Lower leg skin (tissue), 4 donors: ENCODE results near the gene ETFDH. TPM values are rescaled to one million over a fixed set of nuclear protein-coding genes. Genes with fewer than 3 reads are reported as not detected.
A peak's percentile ranks its signal among the peaks of the same experiment; 100 is the strongest.
"Not testable (repeated sequence)": the region's sequence is repeated elsewhere in the genome, so short reads cannot be mapped to it uniquely, and the experiment has no call there.

Experiments
- DNase-seq, 2 donors: peaks; one replicate each; pipeline ENCODE4 v3.0.0-alpha.2; 2019; ENCODE audit warnings: low spot score in 2 of 2
- H3K4me3 ChIP-seq: fragments of 200-600 bp; sonication (generic); 2 replicates; pipeline ENCODE4 v1.5.1; 2017; ENCODE audit warnings: mild to moderate bottlenecking, low read depth; ENCODE audit not compliant: poor library complexity, severe bottlenecking
- CTCF ChIP-seq, 3 donors: fragments of 450-650 bp; IDR thresholded peaks; one replicate each; pipeline ENCODE4 v1.5.1; 2016; ENCODE audit warnings: antibody characterized with exemption in 3 of 3, mild to moderate bottlenecking in 3 of 3, moderate library complexity in 2 of 3
- POLR2A ChIP-seq, 2 donors: fragments of 450-650 bp; IDR thresholded peaks; one replicate each; pipeline ENCODE4 v1.6.1; 2016 to 2017; ENCODE audit warnings: antibody characterized with exemption in 2 of 2, mild to moderate bottlenecking in 1 of 2, moderate library complexity in 1 of 2
- WGBS, 2 donors: methylation state at CpG; one replicate each; pipeline ENCODE4 v1.1.5; 2018; 5-methylcytosine and 5-hydroxymethylcytosine counted together
- intact Hi-C: fragments of 100-400 bp; cut with DNase I; formaldehyde crosslinking; loops from one replicate; pipeline ENCODE4 v1.15.0; 2023; ENCODE audit warnings: low total_unique reads
- total RNA-seq, 4 donors: library from RNA; depleted of rRNA; stranded (reverse); fragments of >200 nt; gene quantifications; one replicate each; pipeline ENCODE4 v1.1.0, GENCODE V29; 2016

ETFDH gene
- total RNA-seq, 4 donors from 2014 or later, result 34.6 to 118 (median 58.4) TPM

GRCh38 chr4:158704274-158704673 is 32.2 kb downstream of the ETFDH start:
- DNase-seq, result no peak
- WGBS, 2 donors, result 95 to 98% methylated on average over 4 of the region's 4 CpGs
- no peak overlapping the region for H3K4me3 ChIP-seq
- intact Hi-C loops, result no loop called here
- TF ChIP-seq POLR2A (IDR thresholded peaks at IDR 0.05) (no peak), CTCF (IDR thresholded peaks at IDR 0.05) (no peak)

- H3K4me3 ChIP-seq, result no peak overlapping the region
- DNase-seq, result no peak
- WGBS, 2 donors, result 79 to 80% methylated on average over 1 of the region's 1 CpG
- no peak for TF ChIP-seq CTCF (IDR thresholded peaks at IDR 0.05)
- no peak for TF ChIP-seq POLR2A (IDR thresholded peaks at IDR 0.05)
- intact Hi-C loops, result no loop called here
Observed at GRCh38 chr4:158710814-158711213, 38.7 kb downstream of the ETFDH start.

- DNase-seq, H3K4me3 ChIP-seq, intact Hi-C loops: not testable (repeated sequence)
- WGBS, 2 donors, result 96 to 99% methylated on average over 4 of the region's 4 CpGs
Observed at GRCh38 chr4:158712622-158713021, 40.5 kb downstream of the ETFDH start.

- H3K4me3 ChIP-seq, result no peak overlapping the region
- no peak for DNase-seq
- no peak for TF ChIP-seq POLR2A (IDR thresholded peaks at IDR 0.05)
- TF ChIP-seq CTCF (IDR thresholded peaks at IDR 0.05), result no peak
- 85 to 87% methylated on average over 4 of the region's 4 CpGs for WGBS, 2 donors
- intact Hi-C loops, result no loop called here
Observed at GRCh38 chr4:158714937-158715336, 42.8 kb downstream of the ETFDH start.

GRCh38 chr4:158715802-158716201 is 43.7 kb downstream of the ETFDH start:
- WGBS, 2 donors, result 68 to 84% methylated on average over 3 of the region's 3 CpGs
- intact Hi-C loops, result no loop called here
- no peak overlapping the region for H3K4me3 ChIP-seq
- DNase-seq, result no peak
- TF ChIP-seq POLR2A (IDR thresholded peaks at IDR 0.05) (no peak), CTCF (IDR thresholded peaks at IDR 0.05) (no peak)

- no peak for TF ChIP-seq POLR2A (IDR thresholded peaks at IDR 0.05)
- DNase-seq, result no peak
- no peak overlapping the region for H3K4me3 ChIP-seq
- intact Hi-C loops, result loop anchor here (10.0 kb wide), 1 partner anchor 453 kb away; no protein-coding TSS in a partner anchor
- WGBS, 2 donors, result 94 to 100% methylated on average over 1 of the region's 1 CpG
Observed at GRCh38 chr4:158721680-158722079, 49.6 kb downstream of the ETFDH start.

GRCh38 chr4:158722291-158722916 is 50.3 kb downstream of the ETFDH start:
- TF ChIP-seq POLR2A (IDR thresholded peaks at IDR 0.05) (no peak), CTCF (IDR thresholded peaks at IDR 0.05) (no peak)
- DNase-seq, result no peak
- peak overlapping the region; percentile 95 for H3K4me3 ChIP-seq
- intact Hi-C loops, result loop anchor here (10.0 kb wide), 1 partner anchor 452 kb away; no protein-coding TSS in a partner anchor
- 10 to 13% methylated on average over 16 of the region's 16 CpGs for WGBS, 2 donors
